Right renal pelvis (tissue), 4 donors: ENCODE measurements around the gene UBASH3B. TPM values are rescaled to one million over a fixed set of nuclear protein-coding genes. Genes with fewer than 3 reads are reported as not detected.
"Not testable (repeated sequence)": the region's sequence is repeated elsewhere in the genome, so short reads cannot be mapped to it uniquely, and the experiment has no call there.

Experiments
- DNase-seq, 4 donors: peaks; one replicate each; pipeline ENCODE4 v3.0.0-alpha.2; 2013; ENCODE audit warnings: low read depth in 4 of 4, low spot score in 3 of 4, missing footprints in 1 of 4
- polyA plus RNA-seq, 4 donors: library from polyadenylated mRNA; unstranded; fragments of 120-200 nt; gene quantifications; one replicate each; pipeline ENCODE4 v1.2.1, GENCODE V29; 2013; ENCODE audit not compliant: insufficient read length in 4 of 4

Gene UBASH3B
- polyA plus RNA-seq, result 1 to 10 TPM; 7.3 to 9.0 (median 7.9) TPM

GRCh38 chr11:122655527-122656072 is at the start of gene UBASH3B:
TSS of gene UBASH3B (plus strand) at chr11:122655722. CDS start at chr11:122656050, 328 bp downstream.
- DNase-seq, result peak in 3 of 4 donors; percentile 58 to 65 (median 59)

GRCh38 chr11:122607162-122607561 is 48.4 kb upstream of the UBASH3B start:
- not testable (repeated sequence) for DNase-seq

GRCh38 chr11:122612123-122612824 is 43.2 kb upstream of the UBASH3B start:
- no peak for DNase-seq

- no peak for DNase-seq
Measured at GRCh38 chr11:122616718-122617117, 38.8 kb upstream of the UBASH3B start.

GRCh38 chr11:122617297-122617696 is 38.2 kb upstream of the UBASH3B start:
- no peak for DNase-seq

GRCh38 chr11:122617926-122618325 is 37.6 kb upstream of the UBASH3B start:
- DNase-seq, result no peak

GRCh38 chr11:122618927-122619326 is 36.6 kb upstream of the UBASH3B start:
- DNase-seq, result no peak

GRCh38 chr11:122619757-122620156 is 35.8 kb upstream of the UBASH3B start:
- no peak for DNase-seq

- not testable (repeated sequence) for DNase-seq
Measured at GRCh38 chr11:122625501-122625900, 30.0 kb upstream of the UBASH3B start.

- no peak for DNase-seq
Measured at GRCh38 chr11:122625976-122626665, 29.4 kb upstream of the UBASH3B start.

GRCh38 chr11:122627745-122628144 is 27.8 kb upstream of the UBASH3B start:
- DNase-seq, result no peak

GRCh38 chr11:122628810-122629555 is 26.5 kb upstream of the UBASH3B start:
- DNase-seq, result peak in 2 of 4 donors; percentile 33 to 52

GRCh38 chr11:122632181-122632824 is 23.2 kb upstream of the UBASH3B start:
- DNase-seq, result no peak

- peak in 1 of 4 donors; percentile 22 for DNase-seq
Measured at GRCh38 chr11:122633219-122633829, 22.2 kb upstream of the UBASH3B start.

GRCh38 chr11:122634501-122634900 is 21.0 kb upstream of the UBASH3B start:
- DNase-seq, result no peak

GRCh38 chr11:122637541-122637940 is 18.0 kb upstream of the UBASH3B start:
- no peak for DNase-seq

GRCh38 chr11:122642472-122642922 is 13.0 kb upstream of the UBASH3B start:
- no peak for DNase-seq

GRCh38 chr11:122642971-122643370 is 12.6 kb upstream of the UBASH3B start:
- no peak for DNase-seq

GRCh38 chr11:122645847-122646246 is 9.7 kb upstream of the UBASH3B start:
- DNase-seq, result no peak
